ENCODE results near the gene NIF3L1. TPM values are rescaled to one million over a fixed set of nuclear protein-coding genes. Genes with fewer than 3 reads are reported as not detected.

The NIF3L1 gene
- total RNA-seq, 1 experiment from 2014 or later = 87.3 TPM

GRCh38 chr2:200944467-200945394 lies 55.6 kb downstream of the NIF3L1 start:
- DNase-seq (ENCODE audit: low read depth) = peak; percentile 83
- in situ Hi-C loops (cut with HindIII; ENCODE audit: low pct_unique_long_range_greater_than_20kb, low sequenced_read_pairs) = no loop called here

- in situ Hi-C loops (cut with HindIII; ENCODE audit: low pct_unique_long_range_greater_than_20kb, low sequenced_read_pairs) = no loop called here
- no peak for DNase-seq (ENCODE audit: low read depth)
Measured at GRCh38 chr2:200945395-200945729, 56.2 kb downstream of the NIF3L1 start.

DNA sequence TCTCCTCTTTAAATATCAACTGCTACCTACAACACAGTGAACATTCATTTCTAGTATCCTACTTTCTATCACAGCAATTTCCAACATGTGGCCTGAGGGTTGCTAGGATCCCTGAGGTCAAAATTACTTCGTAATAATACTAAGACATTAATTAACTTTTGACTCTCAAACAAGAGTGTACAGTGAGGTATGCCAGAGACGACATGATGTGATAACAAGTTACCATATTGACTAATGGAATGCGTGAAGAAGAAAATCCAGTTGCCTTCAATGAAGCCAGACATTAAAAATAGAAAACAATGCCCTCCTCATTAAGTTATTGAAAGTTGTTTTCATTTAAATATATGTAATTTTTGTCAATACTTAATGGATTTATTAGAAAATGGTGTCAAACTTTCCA lies 61.2 kb downstream of the NIF3L1 start:
- no peak for DNase-seq (ENCODE audit: low read depth)
- in situ Hi-C loops (cut with HindIII; ENCODE audit: low pct_unique_long_range_greater_than_20kb, low sequenced_read_pairs) = no loop called here

Other genes with a start within 250 kb of the NIF3L1 start
- 459 and 596 TPM in 2 replicates for gene BZW1, start 77.5 kb upstream of the NIF3L1 start, total RNA-seq (2014; rRNA removed; shearing (Covaris generic); ENCODE audit: low replicate concordance)
- 30.8 and 70.2 TPM in 2 replicates for gene CLK1, start 24.7 kb upstream of the NIF3L1 start, total RNA-seq (2014; rRNA removed; shearing (Covaris generic); ENCODE audit: low replicate concordance)
- gene PPIL3, start 294 bp upstream of the NIF3L1 start, total RNA-seq (2014; rRNA removed; shearing (Covaris generic); ENCODE audit: low replicate concordance) = 68.3 and 78.8 TPM in 2 replicates
- 12.9 and 20.9 TPM in 2 replicates for gene ORC2, start 74.3 kb downstream of the NIF3L1 start, total RNA-seq (2014; rRNA removed; shearing (Covaris generic); ENCODE audit: low replicate concordance)
- gene HYCC2, start 182.3 kb downstream of the NIF3L1 start, total RNA-seq (2014; rRNA removed; shearing (Covaris generic); ENCODE audit: low replicate concordance) = 0.70 and 2.8 TPM in 2 replicates
- 210 and 256 TPM in 2 replicates for gene NDUFB3, start 182.6 kb downstream of the NIF3L1 start, total RNA-seq (2014; rRNA removed; shearing (Covaris generic); ENCODE audit: low replicate concordance)
- 99.7 and 108 TPM in 2 replicates for gene CFLAR, start 226.8 kb downstream of the NIF3L1 start, total RNA-seq (2014; rRNA removed; shearing (Covaris generic); ENCODE audit: low replicate concordance)